Spleen (tissue), 11 donors: ENCODE results near the gene ZC3H12C. TPM values are rescaled to one million over a fixed set of nuclear protein-coding genes. Genes with fewer than 3 reads are reported as not detected.

Experiments
- DNase-seq: peaks from one replicate; pipeline ENCODE4 v3.0.0-alpha.2; 2020
- H3K27ac ChIP-seq, 8 donors: fragments of 200-600 bp; sonication (generic) in 7 of 8; 1 replicate in 4 of 8; 2 replicates in 4 of 8; pipeline versions ENCODE4 v1.5.0 to v1.8.0; 2016 to 2021; ENCODE audit warnings: inconsistent platforms in 4 of 8, mild to moderate bottlenecking in 4 of 8, moderate library complexity in 1 of 8
- H3K27me3 ChIP-seq, 7 donors: fragments of 200-600 bp; sonication (generic) in 6 of 7; replicated peaks in 1 of 7; 1 replicate in 4 of 7; 2 replicates in 3 of 7; pipeline versions ENCODE4 v1.5.0 to v1.8.0; 2016 to 2021; ENCODE audit warnings: inconsistent platforms in 3 of 7, mild to moderate bottlenecking in 1 of 7
- H3K36me3 ChIP-seq, 6 donors: fragments of 200-600 bp; sonication (generic) in 5 of 6; 1 replicate in 4 of 6; 2 replicates in 2 of 6; pipeline versions ENCODE4 v1.5.0 to v1.8.0; 2016 to 2021; ENCODE audit warnings: inconsistent platforms in 2 of 6
- H3K4me1 ChIP-seq, 6 donors: fragments of 200-600 bp; sonication (generic) in 5 of 6; 1 replicate in 3 of 6; 2 replicates in 3 of 6; pipeline versions ENCODE4 v1.5.0 to v1.8.0; 2016 to 2021; ENCODE audit warnings: inconsistent platforms in 3 of 6
- H3K4me3 ChIP-seq, 8 donors: fragments of 200-600 bp; sonication (generic) in 7 of 8; 1 replicate in 4 of 8; 2 replicates in 4 of 8; pipeline versions ENCODE4 v1.5.0 to v1.8.0; 2016 to 2021; ENCODE audit warnings: inconsistent platforms in 4 of 8, mild to moderate bottlenecking in 4 of 8, moderate library complexity in 2 of 8
- H3K9me3 ChIP-seq, 8 donors: fragments of 200-600 bp; sonication (generic) in 7 of 8; 1 replicate in 4 of 8; 2 replicates in 4 of 8; pipeline versions ENCODE4 v1.5.0 to v1.8.0; 2016 to 2021; ENCODE audit warnings: inconsistent platforms in 4 of 8
- CTCF ChIP-seq, 11 experiments: fragments of 200-600 bp in 7 of 11; fragments of 450-650 bp in 4 of 11; sonication (generic) in 4 of 11; IDR thresholded peaks in 8 of 11; conservative IDR thresholded peaks in 3 of 11; 1 replicate in 7 of 11; 2 replicates in 4 of 11; pipeline versions ENCODE4 v1.4.0 to v1.8.0; 2016 to 2021; ENCODE audit warnings: antibody characterized with exemption in 11 of 11, inconsistent platforms in 4 of 11, mild to moderate bottlenecking in 1 of 11
- POLR2A ChIP-seq, 3 donors: fragments of 450-650 bp; IDR thresholded peaks; one replicate each; pipeline ENCODE4 v1.5.1; 2017; ENCODE audit warnings: antibody characterized with exemption in 3 of 3, mild to moderate bottlenecking in 1 of 3
- POLR2AphosphoS5 ChIP-seq, 3 donors: sonication (generic); formaldehyde crosslinking; IDR thresholded peaks; one replicate each; pipeline ENCODE4 v1.5.1; 2017; ENCODE audit warnings: antibody characterized with exemption in 3 of 3
- WGBS, 5 donors: extraction: QIAGEN DNeasy Blood & Tissue Kit in 3 of 5; methylation state at CpG; one replicate each; pipeline versions ENCODE4 v1.1.5 to v1.1.7; 2013 to 2018; 5-methylcytosine and 5-hydroxymethylcytosine counted together
- intact Hi-C: fragments of 100-400 bp; cut with DNase I; formaldehyde crosslinking; loops from one replicate; pipeline ENCODE4 v1.15.0; 2023; ENCODE audit warnings: low total_unique reads
- polyA plus RNA-seq, 3 donors: library from polyadenylated mRNA; stranded (reverse); fragments of 200-250 nt; gene quantifications; one replicate each; pipeline ENCODE4 v1.2.1, GENCODE V29; 2013
- total RNA-seq, 7 donors: library from RNA; depleted of rRNA in 3 of 7; stranded (reverse); fragments of >200 nt in 3 of 7; fragmentation: NEBNext Ultra II Directional in 4 of 7; extraction: Animal tissue kit (Norgen Biotek cat#: 25700) in 4 of 7; gene quantifications; one replicate each; pipeline versions ENCODE4 v1.1.0 to v1.2.1, GENCODE V29; 2016 to 2021
- donor health status: healthy with polysubstance abuse.
- donor health status: DM: no; HTN: no; CAD: no; lungs with moderate emphysema.
- donor health status: DM: no; HTN: no; CAD: no.
- donor health status: Bipolar disorder and iron deficiency.
- donor health status: healthy.
- donor health status: DM: no; HTN: no; CAD: no.
- donor health status: DM: yes; HTN: yes; CAD: no.

Gene ZC3H12C
- total and polyA plus RNA-seq, 10 donors, result 0.44 to 10.4 (median 5.1) TPM

GRCh38 chr11:110153474-110153873 lies 60.3 kb downstream of the ZC3H12C start:
- Histone ChIP-seq H3K36me3 (peaks cover 0 to under 1% (median 0%) of the 10 kb centered on the region in 6 donors), H3K4me3 (no peak overlapping the region), H3K27me3 (no peaks in the 10 kb centered on the region), H3K9me3 (no peaks in the 10 kb centered on the region), H3K27ac (no peak overlapping the region), H3K4me1 (peaks cover 0 to 7% (median 2%) of the 10 kb centered on the region in 6 donors)
- intact Hi-C loops, result no loop called here
- TF ChIP-seq POLR2AphosphoS5 (IDR thresholded peaks at IDR 0.05) (no peak), POLR2A (IDR thresholded peaks at IDR 0.05) (no peak), CTCF (IDR thresholded peaks at IDR 0.05 in 8 of 11, conservative IDR thresholded peaks at IDR 0.05 in 3 of 11) (no peak)
- no peak for DNase-seq

- intact Hi-C loops, result no loop called here
- no peak for DNase-seq
- H3K27ac ChIP-seq, result no peak overlapping the region
- no peaks in the 10 kb centered on the region for H3K9me3 ChIP-seq
- no peaks in the 10 kb centered on the region for H3K27me3 ChIP-seq
- TF ChIP-seq CTCF (IDR thresholded peaks at IDR 0.05 in 8 of 11, conservative IDR thresholded peaks at IDR 0.05 in 3 of 11), result no peak
- no peak for TF ChIP-seq POLR2AphosphoS5 (IDR thresholded peaks at IDR 0.05)
- TF ChIP-seq POLR2A (IDR thresholded peaks at IDR 0.05), result no peak
- peaks cover 0 to 21% (median 0%) of the 10 kb centered on the region in 6 donors for H3K36me3 ChIP-seq
- no peaks in the 10 kb centered on the region for H3K4me1 ChIP-seq
- no peak overlapping the region for H3K4me3 ChIP-seq
- 86 to 96% (median 89%) methylated on average over 4 of the region's 4 CpGs for WGBS, 5 donors
Measured at GRCh38 chr11:110156503-110156902, 63.3 kb downstream of the ZC3H12C start.

GRCh38 chr11:110158317-110159200 lies 65.4 kb downstream of the ZC3H12C start:
- no peak for DNase-seq
- Histone ChIP-seq H3K27ac (no peak overlapping the region), H3K9me3 (no peaks in the 10 kb centered on the region), H3K4me3 (no peak overlapping the region), H3K4me1 (no peaks in the 10 kb centered on the region), H3K36me3 (peaks cover 0 to 21% (median under 1%) of the 10 kb centered on the region in 6 donors), H3K27me3 (no peaks in the 10 kb centered on the region)
- intact Hi-C loops, result no loop called here
- 85 to 94% (median 88%) methylated on average over 9 of the region's 9 CpGs for WGBS, 5 donors
- TF ChIP-seq POLR2A (IDR thresholded peaks at IDR 0.05), result no peak
- TF ChIP-seq POLR2AphosphoS5 (IDR thresholded peaks at IDR 0.05), result no peak
- no peak for TF ChIP-seq CTCF (IDR thresholded peaks at IDR 0.05 in 8 of 11, conservative IDR thresholded peaks at IDR 0.05 in 3 of 11)

- no peak overlapping the region for H3K4me3 ChIP-seq
- no peaks in the 10 kb centered on the region for H3K9me3 ChIP-seq
- TF ChIP-seq CTCF (IDR thresholded peaks at IDR 0.05 in 8 of 11, conservative IDR thresholded peaks at IDR 0.05 in 3 of 11) (no peak), POLR2AphosphoS5 (IDR thresholded peaks at IDR 0.05) (no peak), POLR2A (IDR thresholded peaks at IDR 0.05) (no peak)
- peaks cover 0 to 27% (median 2%) of the 10 kb centered on the region in 6 donors for H3K36me3 ChIP-seq
- H3K27me3 ChIP-seq, result no peaks in the 10 kb centered on the region
- WGBS, 5 donors, result 69 to 88% (median 83%) methylated on average over 1 of the region's 1 CpG
- no peaks in the 10 kb centered on the region for H3K4me1 ChIP-seq
- intact Hi-C loops, result no loop called here
- DNase-seq, result no peak
- H3K27ac ChIP-seq, result no peak overlapping the region
Measured at GRCh38 chr11:110159476-110159875, 66.3 kb downstream of the ZC3H12C start.
